Measurements from ENCODE around the gene RPS2.

RPS2 gene

DNA sequence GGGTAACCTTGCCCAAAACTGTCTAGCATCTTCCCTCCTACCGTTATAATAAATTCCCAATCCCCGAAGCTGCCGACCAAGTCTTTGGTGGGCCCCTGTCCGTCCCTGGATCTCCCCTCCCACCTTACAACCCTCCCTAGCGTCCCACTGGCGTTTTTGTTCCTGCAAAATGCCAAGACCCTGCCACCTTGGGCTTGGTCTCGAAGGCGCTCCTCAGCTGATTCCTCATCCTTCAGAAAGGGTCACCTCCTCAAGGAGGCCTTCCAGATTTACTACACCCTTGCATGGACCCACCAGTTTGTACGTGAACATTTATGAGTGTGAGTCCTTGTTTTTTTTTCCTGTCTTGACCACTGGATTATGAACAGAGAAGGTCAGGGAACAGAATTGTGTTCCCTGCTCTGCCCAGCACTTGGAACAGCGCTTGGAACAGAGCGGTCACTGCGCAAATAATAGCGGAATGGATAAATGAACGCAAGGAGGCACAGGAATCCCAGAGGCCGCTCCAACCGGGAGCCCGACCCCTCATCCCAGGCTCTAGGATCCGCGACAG is 18.4 kb upstream of the RPS2 start:
- DNase-seq = no peak

GRCh38 chr16:1982013-1982433 is 17.4 kb upstream of the RPS2 start:
- peak in 20 of 56 donors; percentile 11 to 57 (median 34) for DNase-seq

DNA sequence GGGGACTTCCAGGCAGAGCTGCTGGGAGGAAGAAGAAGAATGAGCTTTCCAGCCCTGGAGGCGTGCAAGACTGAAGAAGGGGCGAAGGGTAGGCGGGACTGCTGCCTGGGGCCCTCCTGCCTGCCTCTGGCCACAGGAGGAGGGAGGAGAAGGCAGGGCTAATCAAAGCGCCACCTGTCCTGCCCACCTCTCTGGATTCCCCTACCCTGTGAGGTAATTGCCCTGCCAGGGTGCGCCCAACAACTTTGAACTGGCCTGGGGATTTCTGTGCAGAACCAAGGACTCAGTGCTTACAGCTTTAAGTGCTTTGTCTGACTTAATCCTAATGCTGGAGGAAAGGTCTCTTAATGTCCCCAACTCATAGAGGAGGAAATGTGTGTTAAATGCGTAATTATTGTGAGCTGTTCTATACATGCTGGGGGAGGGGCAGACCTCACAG is 16.8 kb upstream of the RPS2 start, which contains the start of gene NOXO1:
TSS of gene NOXO1 (minus strand) at position 72 of the 439 bp plus-strand sequence. CDS start 290 bp downstream, outside the sequence.
- DNase-seq = no peak

- DNase-seq = no peak
Observed at GRCh38 chr16:1980770-1981087, 16.1 kb upstream of the RPS2 start.

- peak in 2 of 56 donors; percentile 7 to 14 for DNase-seq
Observed at GRCh38 chr16:1980030-1980769, 15.6 kb upstream of the RPS2 start.

DNA sequence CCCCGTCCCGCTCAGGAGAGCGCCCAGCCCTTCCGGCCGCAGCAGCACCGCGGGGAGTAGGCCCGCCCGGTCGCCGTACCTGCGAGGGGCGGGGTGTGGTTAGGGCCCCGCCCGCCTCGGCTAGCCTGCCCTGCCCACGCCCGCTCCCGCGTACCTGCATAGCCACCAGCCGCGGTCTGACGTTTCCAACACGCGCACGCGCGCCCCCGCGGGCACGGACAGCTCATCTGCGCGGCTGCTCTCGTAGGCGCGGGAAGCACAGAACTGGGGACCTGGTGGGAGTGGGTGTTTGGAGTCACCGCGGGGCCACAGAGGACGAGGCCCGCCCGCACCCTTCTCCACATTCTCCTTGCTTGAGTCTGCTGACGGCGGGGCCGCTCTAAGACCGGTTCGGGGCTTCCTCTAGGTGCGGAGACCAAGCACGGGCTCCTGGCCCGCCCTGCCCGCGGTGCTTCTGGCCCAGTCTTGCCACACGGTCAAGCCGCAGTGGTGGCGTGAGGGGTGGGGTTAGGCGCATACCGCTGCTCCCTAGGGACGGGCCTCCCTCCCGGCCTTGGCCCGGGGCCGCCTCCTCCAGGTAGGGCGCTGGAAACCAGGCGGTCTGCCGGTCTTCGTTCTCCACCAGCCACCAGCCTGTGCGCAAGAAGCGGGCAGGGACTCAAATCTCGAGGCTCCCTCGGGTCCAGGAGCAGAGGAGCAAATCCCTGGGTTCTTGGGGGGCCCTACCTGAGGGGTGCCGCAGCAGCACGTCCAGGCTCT is 14.8 kb upstream of the RPS2 start:
- no peak for DNase-seq

DNA sequence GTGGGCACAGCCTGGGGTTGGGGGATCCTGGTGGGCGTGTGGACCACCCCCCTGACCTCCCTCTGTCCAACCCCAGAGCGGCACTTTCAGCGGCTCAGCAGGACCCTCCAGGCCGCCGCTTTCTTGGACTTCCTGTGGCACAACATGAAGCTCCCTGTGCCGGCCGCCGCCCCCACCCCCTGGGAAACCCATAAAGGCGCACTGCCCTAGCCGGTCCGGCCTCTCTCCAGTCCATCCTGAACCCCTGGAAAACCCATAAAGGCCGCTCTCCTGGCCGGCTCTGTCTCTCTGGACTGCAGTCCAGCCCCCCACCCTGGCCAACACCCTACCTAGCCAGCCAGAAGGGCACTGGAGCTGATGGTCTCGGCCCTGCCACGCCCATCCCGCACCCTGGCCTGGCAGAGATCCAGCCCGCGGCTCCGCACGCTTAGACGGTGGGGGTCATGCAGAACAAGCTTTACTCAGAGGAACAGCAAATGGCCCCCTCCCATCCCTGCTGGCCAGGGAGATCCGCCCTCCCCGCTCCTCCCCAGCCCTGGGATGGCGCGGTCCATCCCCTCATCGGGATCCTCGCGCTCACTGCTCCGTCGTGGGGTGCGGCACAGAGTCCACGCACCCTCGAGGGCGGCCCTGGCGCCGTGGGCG is 14.0 kb upstream of the RPS2 start:
- no peak for DNase-seq

GRCh38 chr16:1977875-1978268 is 13.2 kb upstream of the RPS2 start:
- no peak for DNase-seq

GRCh38 chr16:1976951-1977874 is 12.6 kb upstream of the RPS2 start:
- no peak for DNase-seq

DNA sequence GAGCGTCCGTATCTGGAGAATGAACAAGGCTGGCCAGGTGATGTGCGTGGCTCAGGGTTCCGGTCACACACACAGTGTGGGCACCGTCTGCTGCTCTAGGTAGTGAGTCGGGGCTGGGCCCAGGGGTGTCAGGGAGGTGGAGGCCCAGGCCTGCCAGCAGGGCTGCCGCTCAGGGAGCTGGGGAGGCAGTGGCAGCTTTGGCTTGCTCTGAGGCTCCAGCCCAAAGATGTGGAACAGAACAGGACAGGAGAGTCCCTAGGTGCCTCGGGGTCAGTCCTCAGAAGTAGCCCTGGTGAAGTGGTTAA is 11.5 kb upstream of the RPS2 start:
- DNase-seq = no peak

- no peak for DNase-seq
Observed at GRCh38 chr16:1975432-1976215, 11.0 kb upstream of the RPS2 start.

DNA sequence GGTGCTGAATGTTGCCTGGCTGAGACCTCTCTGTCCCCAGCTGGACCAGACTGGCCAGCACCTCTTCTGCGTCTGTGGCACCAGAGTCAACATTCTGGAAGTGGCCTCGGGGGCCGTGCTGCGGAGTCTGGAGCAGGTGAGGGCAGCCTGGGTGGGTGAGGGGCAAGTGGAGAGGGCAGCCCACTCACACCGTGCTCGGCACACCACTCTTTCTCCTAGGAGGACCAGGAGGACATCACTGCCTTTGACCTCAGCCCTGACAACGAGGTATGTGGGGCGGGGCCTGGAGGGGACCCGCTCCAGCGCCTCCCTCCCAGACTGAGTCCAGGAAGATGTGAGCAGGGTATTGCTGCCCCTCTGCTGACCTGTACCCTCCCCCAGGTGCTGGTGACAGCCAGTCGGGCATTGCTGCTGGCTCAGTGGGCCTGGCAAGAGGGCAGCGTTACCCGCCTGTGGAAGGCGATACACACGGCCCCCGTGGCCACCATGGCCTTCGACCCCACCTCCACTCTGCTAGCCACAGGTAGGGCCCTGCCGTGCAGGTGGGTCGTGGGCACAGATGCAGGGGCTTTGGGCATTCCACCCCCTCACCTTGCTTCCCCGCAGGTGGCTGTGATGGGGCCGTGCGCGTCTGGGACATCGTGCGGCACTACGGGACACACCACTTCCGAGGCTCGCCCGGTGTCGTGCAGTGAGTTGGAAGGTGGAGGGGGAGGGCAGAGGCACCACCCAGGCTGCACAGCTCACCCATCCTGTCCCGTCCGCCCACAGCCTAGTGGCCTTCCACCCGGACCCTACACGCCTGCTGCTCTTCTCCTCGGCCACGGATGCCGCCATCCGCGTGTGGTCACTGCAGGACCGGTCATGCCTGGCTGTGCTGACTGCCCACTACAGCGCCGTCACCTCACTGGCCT is 9.8 kb upstream of the RPS2 start:
- DNase-seq = no peak

DNA sequence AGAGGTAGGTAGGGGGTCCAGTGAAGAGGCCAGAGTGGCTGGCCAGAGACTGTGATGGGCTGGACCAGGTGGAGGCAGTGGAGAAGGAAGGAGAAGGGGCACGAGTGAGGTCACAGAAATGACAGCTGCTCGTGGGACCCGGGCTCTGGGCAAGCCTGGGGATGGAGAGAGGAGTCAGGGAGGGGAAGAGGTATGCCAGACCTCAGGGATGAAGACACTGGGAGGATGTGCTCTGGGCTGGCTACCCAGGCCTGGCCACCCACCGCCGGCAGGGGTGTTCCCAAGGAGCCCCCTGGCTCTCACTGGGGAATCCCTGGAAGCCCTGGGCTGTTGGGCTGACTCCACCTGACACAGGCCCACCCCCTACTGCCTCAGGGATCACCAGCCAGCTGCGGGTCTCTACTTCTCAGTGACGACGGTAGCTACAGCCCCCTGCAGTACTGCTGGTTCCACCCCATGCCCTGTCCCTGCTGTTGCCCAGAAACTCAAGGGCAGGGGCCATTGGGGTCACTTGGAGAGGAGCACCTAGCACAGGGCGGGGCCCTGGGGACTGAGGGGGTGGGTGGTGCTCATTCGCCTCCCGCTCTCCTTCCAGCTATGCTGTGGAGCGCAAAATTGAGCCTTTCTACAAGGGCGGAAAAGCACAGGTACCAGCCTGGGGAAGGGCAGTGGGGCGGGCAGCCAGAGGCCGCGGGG is 9.0 kb upstream of the RPS2 start:
- DNase-seq = no peak

- no peak for DNase-seq
Observed at GRCh38 chr16:1972490-1972877, 7.9 kb upstream of the RPS2 start.

- DNase-seq = peak; percentile 25 to 97 (median 88)
Observed at GRCh38 chr16:1971796-1972489, 7.3 kb upstream of the RPS2 start, which contains the start of gene TBL3. TSS of gene TBL3 (plus strand) at chr16:1972053. CDS start at chr16:1972165, 112 bp downstream.

DNA sequence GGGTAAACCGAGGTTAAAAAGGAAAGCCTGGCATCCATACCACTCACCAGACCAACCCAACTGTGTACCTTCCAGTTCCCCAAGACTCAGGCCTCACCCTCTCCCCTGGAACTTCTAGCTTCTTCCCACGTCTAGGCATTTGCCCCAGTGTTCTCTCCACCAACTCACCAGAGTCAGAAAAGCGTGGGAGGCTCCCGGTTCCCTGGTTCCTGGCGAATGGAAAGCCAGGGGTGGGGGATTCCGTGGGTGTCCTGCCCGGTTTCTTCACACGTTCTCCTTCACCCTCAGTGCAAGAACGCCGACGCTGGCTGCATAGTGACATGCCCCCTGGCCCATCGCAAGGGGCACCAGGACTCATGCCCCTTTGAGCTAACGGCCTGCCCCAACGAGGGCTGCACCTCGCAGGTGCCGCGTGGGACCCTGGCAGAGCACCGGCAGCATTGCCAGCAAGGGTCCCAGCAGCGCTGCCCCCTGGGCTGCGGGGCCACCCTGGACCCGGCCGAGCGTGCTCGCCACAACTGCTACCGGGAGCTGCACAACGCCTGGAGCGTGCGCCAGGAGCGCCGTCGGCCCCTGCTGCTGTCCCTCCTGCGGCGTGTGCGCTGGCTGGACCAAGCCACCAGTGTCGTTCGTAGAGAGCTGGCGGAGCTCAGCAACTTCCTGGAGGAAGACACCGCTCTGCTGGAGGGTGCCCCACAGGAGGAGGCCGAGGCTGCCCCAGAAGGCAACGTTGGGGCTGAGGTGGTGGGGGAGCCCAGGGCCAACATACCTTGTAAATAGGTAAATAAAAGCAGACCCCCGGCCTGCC is 3.7 kb upstream of the RPS2 start:
- no peak for DNase-seq

DNA sequence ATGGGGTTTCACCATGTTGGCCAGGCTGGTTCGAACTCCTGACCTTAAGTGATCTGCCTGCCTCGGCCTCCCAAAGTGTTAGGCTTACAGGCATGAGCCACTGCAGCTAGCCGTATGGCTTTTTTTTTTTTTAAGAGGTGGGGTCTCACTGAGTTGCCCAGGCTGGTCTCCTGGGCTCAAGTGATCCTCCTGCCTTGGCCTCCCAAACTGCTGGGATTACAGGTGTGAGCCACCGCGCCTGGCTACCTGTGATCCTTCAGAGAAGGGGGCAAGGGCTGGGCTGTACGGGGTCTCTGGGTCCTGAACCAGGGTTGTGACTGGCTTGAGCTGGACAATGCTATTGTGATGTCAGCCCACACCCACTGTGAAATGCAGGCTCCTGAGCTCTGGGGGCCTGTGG is 1.8 kb upstream of the RPS2 start, which contains the start of gene RNF151:
TSS of gene RNF151 (plus strand) at position 397 of the 400 bp plus-strand sequence. CDS start 26 bp downstream, outside the sequence.
- no peak for DNase-seq

Measured in amygdala (tissue), 56 donors.